ENCODE results near the gene IFNAR2. TPM values are rescaled to one million over a fixed set of nuclear protein-coding genes. Genes with fewer than 3 reads are reported as not detected.

Gene IFNAR2
- total RNA-seq, 1 experiment from 2014 or later = 2.1 TPM

- Histone ChIP-seq H3K4me1 (ENCODE audit: insufficient read depth, low read length) (no peaks in the 10 kb centered on the region), H3K27me3 (ENCODE audit: low read length) (peaks cover 55% of the 10 kb centered on the region), H3K9ac (ENCODE audit: low read length) (no peak overlapping the region), H2AFZ (ENCODE audit: low read length) (no peak overlapping the region), H3K4me3 (ENCODE audit: low read length) (no peak overlapping the region), H3K27ac (ENCODE audit: low read length) (no peak overlapping the region), H3K36me3 (ENCODE audit: low read depth, low read length) (no peaks in the 10 kb centered on the region), H3F3A (ENCODE audit: low read length, unreplicated experiment) (no peaks in the 10 kb centered on the region), H3K9me3 (ENCODE audit: low read length) (no peaks in the 10 kb centered on the region), H4K20me1 (ENCODE audit: low read length) (no peaks in the 10 kb centered on the region), H3K79me2 (ENCODE audit: low read length) (no peaks in the 10 kb centered on the region), H3K9me2 (replicated peaks; ENCODE audit: low read length) (no peaks in the 10 kb centered on the region), H3K4me2 (ENCODE audit: low read length) (no peak overlapping the region)
- BruUV-seq (replicated peaks) = no TSS peak
- ChIA-PET POLR2A (ENCODE audit: unreplicated experiment) (no interaction called here), CTCF (no interaction called here)
- DNase-seq (no peak), ATAC-seq (no peak)
- no peak for TF ChIP-seq CTCF (conservative IDR thresholded peaks at IDR 0.05; ENCODE audit: low read depth, low read length)
- intact Hi-C loops (cut with micrococcal nuclease) = no loop called here
These were observed 40.5 kb upstream of the IFNAR2 start for GRCh38 chr21:33189237-33189636.

DNA sequence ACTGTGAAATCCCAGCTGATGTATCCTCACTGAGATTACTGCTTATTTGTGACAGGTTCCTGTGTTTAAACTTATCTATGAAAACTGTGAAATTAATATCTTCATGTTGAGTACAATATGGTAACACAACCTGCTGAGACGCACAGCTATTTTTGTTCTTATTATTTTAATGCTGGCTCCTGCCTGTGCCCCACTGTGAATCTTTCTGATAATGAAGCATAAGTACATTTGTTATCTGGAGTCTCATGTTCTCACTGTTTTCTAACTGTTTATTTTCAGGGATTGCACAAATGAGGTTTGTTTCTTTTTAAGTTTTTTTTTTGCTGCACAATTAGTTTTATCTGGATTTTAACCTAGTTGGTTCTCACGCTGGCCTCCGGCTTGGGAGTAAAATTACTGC, 39.9 kb upstream of the IFNAR2 start:
- no TSS peak for BruUV-seq (replicated peaks)
- Histone ChIP-seq H3K4me3 (ENCODE audit: low read length) (no peak overlapping the region), H3F3A (ENCODE audit: low read length, unreplicated experiment) (no peaks in the 10 kb centered on the region), H2AFZ (ENCODE audit: low read length) (no peak overlapping the region), H3K27ac (ENCODE audit: low read length) (no peak overlapping the region), H3K27me3 (ENCODE audit: low read length) (peaks cover 54% of the 10 kb centered on the region), H3K9ac (ENCODE audit: low read length) (no peak overlapping the region), H3K9me3 (ENCODE audit: low read length) (no peaks in the 10 kb centered on the region), H3K36me3 (ENCODE audit: low read depth, low read length) (no peaks in the 10 kb centered on the region), H3K4me2 (ENCODE audit: low read length) (no peak overlapping the region), H3K4me1 (ENCODE audit: insufficient read depth, low read length) (no peaks in the 10 kb centered on the region), H3K9me2 (replicated peaks; ENCODE audit: low read length) (no peaks in the 10 kb centered on the region), H3K79me2 (ENCODE audit: low read length) (no peaks in the 10 kb centered on the region), H4K20me1 (ENCODE audit: low read length) (no peaks in the 10 kb centered on the region)
- TF ChIP-seq EZH2 (IDR thresholded peaks at IDR 0.05; ENCODE audit: low read length, unreplicated experiment) = no peak
- ChIA-PET CTCF (no interaction called here), POLR2A (ENCODE audit: unreplicated experiment) (no interaction called here)
- ATAC-seq (no peak), DNase-seq (no peak)
- intact Hi-C loops (cut with micrococcal nuclease) = no loop called here

- Histone ChIP-seq H3K9ac (ENCODE audit: low read length) (no peak overlapping the region), H4K20me1 (ENCODE audit: low read length) (no peaks in the 10 kb centered on the region), H3K27ac (ENCODE audit: low read length) (no peak overlapping the region), H3K9me2 (replicated peaks; ENCODE audit: low read length) (no peaks in the 10 kb centered on the region), H3K4me2 (ENCODE audit: low read length) (peak overlapping the region; percentile 49), H3K4me3 (ENCODE audit: low read length) (no peak overlapping the region), H3K79me2 (ENCODE audit: low read length) (no peaks in the 10 kb centered on the region), H3K9me3 (ENCODE audit: low read length) (no peaks in the 10 kb centered on the region), H3F3A (ENCODE audit: low read length, unreplicated experiment) (no peaks in the 10 kb centered on the region), H3K27me3 (ENCODE audit: low read length) (peaks cover 3% of the 10 kb centered on the region), H2AFZ (ENCODE audit: low read length) (peak overlapping the region; percentile 48), H3K36me3 (ENCODE audit: low read depth, low read length) (no peaks in the 10 kb centered on the region), H3K4me1 (ENCODE audit: insufficient read depth, low read length) (no peaks in the 10 kb centered on the region)
- DNase-seq (peak; percentile 87), ATAC-seq (peak; percentile 84)
- no TSS peak for BruUV-seq (replicated peaks)
- no peak for TF ChIP-seq EZH2 (IDR thresholded peaks at IDR 0.05; ENCODE audit: low read length, unreplicated experiment)
- no peak for TF ChIP-seq EZH2phosphoT487 (IDR thresholded peaks at IDR 0.05; ENCODE audit: borderline replicate concordance, low read length)
- peak; percentile 91 for TF ChIP-seq CTCF (conservative IDR thresholded peaks at IDR 0.05; ENCODE audit: low read depth, low read length)
- intact Hi-C loops (cut with micrococcal nuclease) = loop anchor here (1.0 to 2.0 kb wide), 3 partner anchors 203 to 364 kb away; no protein-coding TSS in a partner anchor
- ChIA-PET CTCF (interaction anchor here (0.5 to 1.2 kb wide), 14 partner anchors 8 to 409 kb away, joined by 3 to 16 read pairs (median 4); partner anchors contain the start of gene DNAJC28), POLR2A (ENCODE audit: unreplicated experiment) (interaction anchor here (0.8 kb wide), 1 partner anchor 283 kb away, joined by 4 read pairs; the partner anchor contains the start of gene TMEM50B)
These were observed 32.8 kb upstream of the IFNAR2 start for GRCh38 chr21:33196941-33197374.
